Fibroblast of villous mesenchyme (primary cell): Measurements from ENCODE around the gene MEGF9. TPM values are rescaled to one million over a fixed set of nuclear protein-coding genes. Genes with fewer than 3 reads are reported as not detected.

ENCODE experiments used
- DNase-seq: peaks from one replicate; pipeline ENCODE4 v3.0.0-alpha.2; 2010; ENCODE audit warnings: low read depth
- H3K4me3 ChIP-seq: 2 replicates; pipeline ENCODE4 v1.5.1; 2011; ENCODE audit warnings: low read depth, mild to moderate bottlenecking, low read length
- CTCF ChIP-seq: IDR thresholded peaks from 2 replicates; pipeline ENCODE4 v1.5.1; 2012; ENCODE audit warnings: low read depth, mild to moderate bottlenecking, low read length; ENCODE audit not compliant: insufficient read depth
- total RNA-seq: library from RNA; depleted of rRNA; stranded (reverse); fragments of >200 nt; gene quantifications from 2 replicates; pipeline ENCODE4 v1.2.3, GENCODE V29; 2012

MEGF9 gene
- total RNA-seq, 1 donor = 4.3 TPM

- DNase-seq = no peak
- no peak overlapping the region for H3K4me3 ChIP-seq
- TF ChIP-seq CTCF = no peak
Measured at GRCh38 chr9:120688758-120689157, 25.5 kb downstream of the MEGF9 start.

GRCh38 chr9:120683150-120683549, 31.1 kb downstream of the MEGF9 start:
- H3K4me3 ChIP-seq = no peak overlapping the region
- DNase-seq = no peak
- no peak for TF ChIP-seq CTCF

- TF ChIP-seq CTCF = no peak
- H3K4me3 ChIP-seq = no peak overlapping the region
- no peak for DNase-seq
Measured at GRCh38 chr9:120681121-120681520, 33.1 kb downstream of the MEGF9 start.

- no peak for TF ChIP-seq CTCF
- no peak overlapping the region for H3K4me3 ChIP-seq
- no peak for DNase-seq
Measured at GRCh38 chr9:120680579-120680978, 33.7 kb downstream of the MEGF9 start.

GRCh38 chr9:120680161-120680560, 34.1 kb downstream of the MEGF9 start:
- TF ChIP-seq CTCF = no peak
- no peak overlapping the region for H3K4me3 ChIP-seq
- no peak for DNase-seq

- H3K4me3 ChIP-seq = no peak overlapping the region
- TF ChIP-seq CTCF = no peak
- no peak for DNase-seq
Measured at GRCh38 chr9:120677965-120678364, 36.3 kb downstream of the MEGF9 start.

- DNase-seq = no peak
Measured at GRCh38 chr9:120676767-120677402, 37.4 kb downstream of the MEGF9 start.

More at GRCh38 chr9:120676767-120677402, 37.4 kb downstream of the MEGF9 start:
- no peak for TF ChIP-seq CTCF
- H3K4me3 ChIP-seq = no peak overlapping the region
